B cell (primary cell): ENCODE results near the gene MAML3. TPM values are rescaled to one million over a fixed set of nuclear protein-coding genes. Genes with fewer than 3 reads are reported as not detected.

Experiments used
- ATAC-seq: fragments of 200-7000 bp; cut with Tn5 transposase; one replicate; pipeline ENCODE4 v1.10.0; 2021; ENCODE audit warnings: low read depth, mild to moderate bottlenecking, moderate number of reproducible peaks, moderate library complexity
- CTCF ChIA-PET: fragments of 350-600 bp; sonication (Branson Sonifier 250); formaldehyde crosslinking; loops from one replicate; lab custom pipeline; 2021; ENCODE audit warnings: antibody characterized with exemption, inconsistent platforms; lab: Charles Lee
- POLR2A ChIA-PET: fragments of 350-600 bp; sonication (Branson Sonifier 250); formaldehyde crosslinking; loops from one replicate; lab custom pipeline; 2021; ENCODE audit warnings: antibody characterized with exemption; lab: Charles Lee
- DNase-seq: peaks from one replicate; pipeline ENCODE4 v3.0.0; 2013
- H2AFZ ChIP-seq: 2 replicates; pipeline ENCODE4 v1.6.1; 2012; ENCODE audit warnings: mild to moderate bottlenecking, low read depth, low read length; ENCODE audit not compliant: insufficient read depth, poor library complexity, severe bottlenecking
- H3K27ac ChIP-seq, 2 donors: 1 replicate in 1 of 2; 2 replicates in 1 of 2; pipeline ENCODE4 v1.5.1; 2012 to 2013; ENCODE audit warnings: low read length in 2 of 2, mild to moderate bottlenecking in 2 of 2, moderate library complexity in 1 of 2
- H3K27me3 ChIP-seq, 4 experiments: fragments of 200-600 bp in 1 of 4; sonication (generic) in 1 of 4; replicated peaks in 1 of 4; 1 replicate in 2 of 4; 2 replicates in 2 of 4; pipeline versions ENCODE4 v1.6.1 to v1.7.0; 2013 to 2016; ENCODE audit warnings: low read length in 3 of 4, mild to moderate bottlenecking in 2 of 4, mixed read lengths in 1 of 4, moderate library complexity in 1 of 4; ENCODE audit not compliant: insufficient read depth in 4 of 4, control insufficient read depth in 3 of 4; ENCODE audit errors: control extremely low read depth in 1 of 4
- H3K36me3 ChIP-seq, 2 experiments: replicated peaks in 1 of 2; 1 replicate in 1 of 2; 2 replicates in 1 of 2; pipeline versions ENCODE4 v1.6.1 to v1.7.1; 2013; ENCODE audit warnings: low read length in 1 of 2; ENCODE audit not compliant: insufficient read depth in 2 of 2, control insufficient read depth in 1 of 2; ENCODE audit errors: control extremely low read depth in 1 of 2, extremely low read depth in 1 of 2
- H3K4me1 ChIP-seq, 2 donors: fragments of 200-600 bp in 1 of 2; sonication (generic) in 1 of 2; 1 replicate in 1 of 2; 2 replicates in 1 of 2; pipeline versions ENCODE4 v1.5.1 to v1.6.1; 2013 to 2017; ENCODE audit warnings: low read length in 2 of 2; ENCODE audit not compliant: control insufficient read depth in 2 of 2, insufficient read depth in 2 of 2
- H3K4me2 ChIP-seq: replicated peaks from 2 replicates; pipeline ENCODE3; 2012; ENCODE audit warnings: mild to moderate bottlenecking, low read depth, low read length; ENCODE audit not compliant: poor library complexity, severe bottlenecking
- H3K4me3 ChIP-seq, 5 experiments: fragments of 200-600 bp in 1 of 5; sonication (generic) in 1 of 5; 1 replicate in 3 of 5; 2 replicates in 2 of 5; pipeline versions ENCODE4 v1.5.1 to v1.7.0; 2011 to 2016; ENCODE audit warnings: low read length in 4 of 5, mild to moderate bottlenecking in 4 of 5, low read depth in 2 of 5, control low read depth in 1 of 5, moderate library complexity in 1 of 5; ENCODE audit not compliant: insufficient read depth in 1 of 5; ENCODE audit errors: control extremely low read depth in 1 of 5, extremely low read depth in 1 of 5
- H3K79me2 ChIP-seq: fragments of 200-600 bp; sonication (generic); one replicate; pipeline ENCODE4 v1.6.0; 2016; ENCODE audit warnings: low read length; ENCODE audit not compliant: control insufficient read depth, insufficient read depth
- H3K9ac ChIP-seq: fragments of 200-600 bp; sonication (generic); 2 replicates; pipeline ENCODE4 v1.6.1; 2017; ENCODE audit warnings: mild to moderate bottlenecking, low read length, moderate library complexity
- H3K9me3 ChIP-seq, 3 donors: one replicate each; pipeline versions ENCODE4 v1.6.1 to v1.7.1; 2013; ENCODE audit warnings: low read length in 2 of 3; ENCODE audit not compliant: control insufficient read depth in 2 of 3, insufficient read depth in 1 of 3; ENCODE audit errors: control extremely low read depth in 1 of 3
- H4K20me1 ChIP-seq: 2 replicates; pipeline ENCODE4 v1.6.0; 2012; ENCODE audit warnings: mild to moderate bottlenecking, low read length; ENCODE audit not compliant: insufficient read depth, control insufficient read depth, poor library complexity, severe bottlenecking
- H3K27ac Mint-ChIP-seq: one replicate; pipeline ENCODE4 v1.8.0; 2021; ENCODE audit warnings: mixed read lengths
- H3K27me3 Mint-ChIP-seq: one replicate; pipeline ENCODE4 v1.8.0; 2021; ENCODE audit warnings: mixed read lengths
- H3K4me1 Mint-ChIP-seq: one replicate; pipeline ENCODE4 v1.8.0; 2021; ENCODE audit warnings: mixed read lengths
- H3K4me3 Mint-ChIP-seq: one replicate; pipeline ENCODE4 v1.8.0; 2021; ENCODE audit warnings: mixed read lengths
- H3K9me3 Mint-ChIP-seq: one replicate; pipeline ENCODE4 v1.8.0; 2022; ENCODE audit warnings: mixed read lengths; ENCODE audit not compliant: insufficient read depth
- EZH2 ChIP-seq: IDR thresholded peaks from 2 replicates; pipeline ENCODE4 v1.6.1; 2012; ENCODE audit warnings: borderline replicate concordance, low read depth, mild to moderate bottlenecking, moderate library complexity, low read length; ENCODE audit not compliant: insufficient read depth, poor library complexity, severe bottlenecking
- WGBS: methylation state at CpG from one replicate; pipeline ENCODE4 v1.1.5; 2013; ENCODE audit warnings: missing lambda C conversion rate; ENCODE audit not compliant: insufficient coverage; 5-methylcytosine and 5-hydroxymethylcytosine counted together
- intact Hi-C: fragments of 100-400 bp; cut with micrococcal nuclease; formaldehyde crosslinking; loops from one replicate; pipeline ENCODE4 v1.10.0; 2022
- polyA plus RNA-seq: library from polyadenylated mRNA; depleted of rRNA; stranded (reverse); fragments of >200 nt; gene quantifications from 2 replicates; pipeline ENCODE4 v1.2.3, GENCODE V29; 2012
- total RNA-seq, 2 donors: library from RNA; stranded (reverse); fragments of 120-200 nt in 1 of 2; gene quantifications; 1 replicate in 1 of 2; 2 replicates in 1 of 2; pipeline versions ENCODE4 v1.2.3 to v1.2.4, GENCODE V29; 2013 to 2022
- TF ChIP-seq, protein P1 (sequence below): fragments of 200-600 bp; IDR thresholded peaks from one replicate; pipeline ENCODE4 v1.8.0; 2022; ENCODE audit warnings: antibody characterized with exemption, mild to moderate bottlenecking

The MAML3 gene
- total and polyA plus RNA-seq, 2 donors (not counting 1 experiment from before 2014, with no cell fraction given): 0.94 to 5.3 TPM

DNA sequence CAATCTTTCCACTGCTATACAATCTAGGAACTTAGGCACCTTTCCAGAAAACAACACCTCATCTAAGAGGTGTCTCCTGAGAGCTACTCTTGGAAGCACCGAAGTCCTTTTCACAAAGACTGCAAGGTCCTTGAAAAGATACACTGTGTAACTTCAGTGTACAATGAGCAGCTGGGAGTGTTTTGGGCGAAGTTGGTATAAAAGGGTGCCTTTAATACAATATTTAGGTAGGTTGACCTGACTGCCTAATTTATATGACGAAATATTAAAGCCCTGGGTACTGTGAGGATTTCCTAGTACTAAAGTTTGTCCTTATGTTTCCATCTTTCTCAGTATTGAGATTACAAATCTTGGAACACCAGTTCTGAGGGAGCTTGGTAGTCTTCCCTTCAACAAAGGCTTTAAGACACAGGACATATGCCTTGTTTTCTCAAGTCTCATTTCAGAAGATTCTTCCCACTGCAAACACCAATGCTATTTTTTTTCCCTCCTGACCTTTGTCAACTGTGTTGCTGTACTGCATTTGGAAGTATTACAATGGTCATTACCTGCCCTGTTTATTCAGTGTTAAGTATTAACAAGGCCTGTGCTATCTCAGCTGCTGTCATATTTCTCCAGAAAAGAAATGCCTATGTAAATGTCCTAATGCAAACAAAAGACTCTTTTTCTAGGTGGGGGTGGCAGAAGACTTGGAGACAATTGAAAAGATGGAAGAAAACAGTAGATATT lies 134.2 kb downstream of the MAML3 start:
- Histone ChIP-seq H3K36me3 (no peaks in the 10 kb centered on the region), H4K20me1 (no peaks in the 10 kb centered on the region), H3K9ac (no peak overlapping the region), H3K79me2 (no peaks in the 10 kb centered on the region), H3K4me3 (no peak overlapping the region), H3K27me3 (no peaks in the 10 kb centered on the region), H3K27ac (no peak overlapping the region), H3K9me3 (peaks cover 0 to 3% (median 2%) of the 10 kb centered on the region in 3 donors), H3K4me2 (no peak overlapping the region), H2AFZ (no peak overlapping the region), H3K4me1 (peaks cover 0 to 5% of the 10 kb centered on the region in 2 donors)
- Mint-ChIP-seq H3K4me3 (no peak overlapping the region), H3K27ac (no peak overlapping the region), H3K9me3 (no peaks in the 10 kb centered on the region), H3K27me3 (no peaks in the 10 kb centered on the region), H3K4me1 (peaks cover 11% of the 10 kb centered on the region)
- CTCF ChIA-PET: interaction anchor here (0.6 to 1.5 kb wide), 3 partner anchors 8 to 340 kb away, joined by 4 to 6 read pairs (median 6); no protein-coding TSS in a partner anchor
- intact Hi-C loops: loop anchor here (5.0 kb wide), 1 partner anchor 48 kb away; no protein-coding TSS in a partner anchor
- DNase-seq (peak; percentile 6), ATAC-seq (no peak)
- 63% methylated on average over 1 of the region's 3 CpGs for WGBS
- POLR2A ChIA-PET: no interaction called here
- TF ChIP-seq, protein P1, sequence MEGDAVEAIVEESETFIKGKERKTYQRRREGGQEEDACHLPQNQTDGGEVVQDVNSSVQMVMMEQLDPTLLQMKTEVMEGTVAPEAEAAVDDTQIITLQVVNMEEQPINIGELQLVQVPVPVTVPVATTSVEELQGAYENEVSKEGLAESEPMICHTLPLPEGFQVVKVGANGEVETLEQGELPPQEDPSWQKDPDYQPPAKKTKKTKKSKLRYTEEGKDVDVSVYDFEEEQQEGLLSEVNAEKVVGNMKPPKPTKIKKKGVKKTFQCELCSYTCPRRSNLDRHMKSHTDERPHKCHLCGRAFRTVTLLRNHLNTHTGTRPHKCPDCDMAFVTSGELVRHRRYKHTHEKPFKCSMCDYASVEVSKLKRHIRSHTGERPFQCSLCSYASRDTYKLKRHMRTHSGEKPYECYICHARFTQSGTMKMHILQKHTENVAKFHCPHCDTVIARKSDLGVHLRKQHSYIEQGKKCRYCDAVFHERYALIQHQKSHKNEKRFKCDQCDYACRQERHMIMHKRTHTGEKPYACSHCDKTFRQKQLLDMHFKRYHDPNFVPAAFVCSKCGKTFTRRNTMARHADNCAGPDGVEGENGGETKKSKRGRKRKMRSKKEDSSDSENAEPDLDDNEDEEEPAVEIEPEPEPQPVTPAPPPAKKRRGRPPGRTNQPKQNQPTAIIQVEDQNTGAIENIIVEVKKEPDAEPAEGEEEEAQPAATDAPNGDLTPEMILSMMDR: no peak
- no peak for TF ChIP-seq EZH2
